IMR-90 (cell line): ENCODE data around the gene PCBP3. TPM values are rescaled to one million over a fixed set of nuclear protein-coding genes. Genes with fewer than 3 reads are reported as not detected.

Experiments used
- ATAC-seq: fragments of 200-7000 bp; cut with Tn5 transposase; 2 replicates; pipeline ENCODE4 v1.9.1; 2020; ENCODE audit warnings: low read depth, mild to moderate bottlenecking, moderate library complexity
- BruUV-seq: library from RNA; stranded (reverse); fragments of 400-500 nt; replicated peaks from 2 replicates; lab custom pipeline; 2021; lab: Mats Ljungman, UMichigan
- CTCF ChIA-PET: fragments of 300-600 bp; formaldehyde crosslinking; extraction: SDS; loops from one replicate; lab custom pipeline; 2021; ENCODE audit warnings: antibody characterized with exemption; lab: Yijun Ruan, JAX
- POLR2A ChIA-PET: fragments of 300-600 bp; sonication (Branson Sonifier 250); formaldehyde crosslinking; loops from one replicate; lab custom pipeline; 2022; ENCODE audit warnings: antibody characterized with exemption; ENCODE audit not compliant: unreplicated experiment; lab: Charles Lee
- DNase-seq: peaks from one replicate; pipeline ENCODE4 v3.0.0; 2013
- H2AFZ ChIP-seq: replicated peaks from 2 replicates; pipeline ENCODE3; 2013; ENCODE audit warnings: low read length, mild to moderate bottlenecking; ENCODE audit not compliant: poor library complexity
- H2AK5ac ChIP-seq: 2 replicates; pipeline ENCODE4 v1.6.1; 2013; ENCODE audit warnings: low read depth, low read length, inconsistent platforms
- H2AK9ac ChIP-seq: replicated peaks from 2 replicates; pipeline ENCODE3; 2013; ENCODE audit warnings: mild to moderate bottlenecking, low read depth, low read length, moderate library complexity; ENCODE audit not compliant: poor library complexity
- H2BK120ac ChIP-seq: 2 replicates; pipeline ENCODE4 v1.6.1; 2013; ENCODE audit warnings: low read depth, low read length, inconsistent platforms
- H2BK15ac ChIP-seq: 3 replicates; pipeline ENCODE4 v1.6.1; 2013; ENCODE audit warnings: low read depth, low read length, inconsistent platforms
- H2BK20ac ChIP-seq: 2 replicates; pipeline ENCODE4 v1.6.1; 2013; ENCODE audit warnings: low read depth, mild to moderate bottlenecking, inconsistent platforms, low read length, moderate library complexity
- H2BK5ac ChIP-seq: 2 replicates; pipeline ENCODE4 v1.6.1; 2013; ENCODE audit warnings: mild to moderate bottlenecking, low read depth, low read length, inconsistent platforms; ENCODE audit not compliant: poor library complexity, severe bottlenecking
- H3K14ac ChIP-seq: replicated peaks from 2 replicates; pipeline ENCODE4 v1.6.1; 2013; ENCODE audit warnings: low read depth, low read length, inconsistent platforms
- H3K18ac ChIP-seq: 2 replicates; pipeline ENCODE4 v1.6.1; 2013; ENCODE audit warnings: low read depth, low read length, control low read depth
- H3K23ac ChIP-seq: 2 replicates; pipeline ENCODE4 v1.6.1; 2013; ENCODE audit warnings: low read depth, low read length, inconsistent platforms
- H3K27ac ChIP-seq: 2 replicates; pipeline ENCODE4 v1.5.1; 2013; ENCODE audit warnings: mild to moderate bottlenecking, control low read depth, low read length; ENCODE audit not compliant: insufficient read depth
- H3K27me3 ChIP-seq: 2 replicates; pipeline ENCODE4 v1.6.1; 2013; ENCODE audit warnings: low read length; ENCODE audit not compliant: control insufficient read depth, insufficient read depth
- H3K36me3 ChIP-seq: 2 replicates; pipeline ENCODE4 v1.6.1; 2013; ENCODE audit warnings: low read length, mixed read lengths; ENCODE audit not compliant: control insufficient read depth, insufficient read depth
- H3K4ac ChIP-seq: 2 replicates; pipeline ENCODE4 v1.6.1; 2013; ENCODE audit warnings: low read depth, low read length, inconsistent platforms
- H3K4me1 ChIP-seq: 2 replicates; pipeline ENCODE4 v1.6.1; 2013; ENCODE audit warnings: low read length, mixed read lengths; ENCODE audit not compliant: control insufficient read depth, insufficient read depth
- H3K4me2 ChIP-seq: 2 replicates; pipeline ENCODE4 v1.6.1; 2013; ENCODE audit warnings: low read depth, mild to moderate bottlenecking, control low read depth, low read length, moderate library complexity
- H3K4me3 ChIP-seq: 2 replicates; pipeline ENCODE4 v1.5.1; 2013; ENCODE audit warnings: low read depth, mild to moderate bottlenecking, control low read depth, low read length, moderate library complexity; ENCODE audit not compliant: insufficient read depth
- H3K56ac ChIP-seq: 2 replicates; pipeline ENCODE4 v1.6.1; 2013; ENCODE audit warnings: low read length, inconsistent platforms; ENCODE audit not compliant: insufficient read depth; ENCODE audit errors: extremely low read depth
- H3K79me1 ChIP-seq, 2 experiments: 2 replicates each; pipeline ENCODE4 v1.6.1; 2013; ENCODE audit warnings: low read length in 2 of 2, inconsistent platforms in 1 of 2, low read depth in 1 of 2
- H3K9ac ChIP-seq: 2 replicates; pipeline ENCODE4 v1.6.1; 2013; ENCODE audit warnings: low read depth, low read length, control low read depth
- H3K9me1 ChIP-seq: 2 replicates; pipeline ENCODE4 v1.6.1; 2013; ENCODE audit warnings: low read length, inconsistent platforms; ENCODE audit not compliant: insufficient read depth
- H3K9me3 ChIP-seq: 2 replicates; pipeline ENCODE4 v1.6.1; 2013; ENCODE audit warnings: low read length; ENCODE audit not compliant: control insufficient read depth, insufficient read depth
- H4K20me1 ChIP-seq: 2 replicates; pipeline ENCODE4 v1.6.1; 2013; ENCODE audit warnings: low read length, inconsistent platforms; ENCODE audit not compliant: insufficient read depth
- H4K5ac ChIP-seq: 2 replicates; pipeline ENCODE4 v1.6.1; 2013; ENCODE audit warnings: mild to moderate bottlenecking, low read depth, low read length, control low read depth
- H4K8ac ChIP-seq, 2 experiments: 2 replicates each; pipeline ENCODE4 v1.6.1; 2013; ENCODE audit warnings: low read depth in 2 of 2, low read length in 2 of 2, control low read depth in 1 of 2, inconsistent platforms in 1 of 2
- H4K91ac ChIP-seq: 2 replicates; pipeline ENCODE4 v1.6.1; 2013; ENCODE audit warnings: low read depth, low read length, inconsistent platforms; ENCODE audit not compliant: insufficient read depth
- CEBPB ChIP-seq: IDR thresholded peaks from 2 replicates; pipeline ENCODE4 v1.6.1; 2012; ENCODE audit warnings: low read depth, low read length, improper control_type of control experiment
- CHD1 ChIP-seq: IDR thresholded peaks from 2 replicates; pipeline ENCODE4 v1.6.1; 2012; ENCODE audit warnings: low read depth, low read length, improper control_type of control experiment
- FOS ChIP-seq: fragments of 150-350 bp; IDR thresholded peaks from 2 replicates; pipeline ENCODE4 v1.6.1; 2016; ENCODE audit warnings: low read depth, low read length
- MAZ ChIP-seq: IDR thresholded peaks from 2 replicates; pipeline ENCODE4 v1.6.1; 2012; ENCODE audit warnings: low read depth, mild to moderate bottlenecking, low read length, improper control_type of control experiment, moderate library complexity, borderline replicate concordance
- MXI1 ChIP-seq: IDR thresholded peaks from 2 replicates; pipeline ENCODE4 v1.6.1; 2012; ENCODE audit warnings: low read depth, mild to moderate bottlenecking, low read length, moderate library complexity, borderline replicate concordance
- NFE2L2 ChIP-seq: fragments of 150-350 bp; IDR thresholded peaks from 2 replicates; pipeline ENCODE4 v1.6.1; 2016; ENCODE audit warnings: low read depth, mild to moderate bottlenecking, low read length
- POLR2A ChIP-seq: IDR thresholded peaks from 2 replicates; pipeline ENCODE4 v1.6.1; 2012; ENCODE audit warnings: mild to moderate bottlenecking, low read depth, low read length
- RCOR1 ChIP-seq: IDR thresholded peaks from 2 replicates; pipeline ENCODE4 v1.6.1; 2012; ENCODE audit warnings: mild to moderate bottlenecking, low read length, improper control_type of control experiment; ENCODE audit not compliant: insufficient replicate concordance
- RFX5 ChIP-seq: IDR thresholded peaks from 2 replicates; pipeline ENCODE4 v1.8.0; 2012; ENCODE audit warnings: low read depth, mild to moderate bottlenecking, low read length, moderate library complexity
- SMC3 ChIP-seq: fragments of 150-350 bp; IDR thresholded peaks from 2 replicates; pipeline ENCODE4 v1.6.1; 2016; ENCODE audit warnings: low read depth, mild to moderate bottlenecking, antibody characterized with exemption, low read length, moderate library complexity
- WGBS, 2 experiments: methylation state at CpG; one replicate each; pipeline versions ENCODE4 v1.1.5 to v1.1.7; 2013; ENCODE audit warnings: missing lambda C conversion rate in 2 of 2; ENCODE audit not compliant: insufficient read length in 1 of 2; ENCODE audit errors: extremely low coverage in 2 of 2; 5-methylcytosine and 5-hydroxymethylcytosine counted together
- dilution Hi-C: fragments of 300-500 bp; cut with HindIII; formaldehyde crosslinking; loops from one replicate; pipeline ENCODE4 v1.14.3; 2018; ENCODE audit warnings: low sequenced_read_pairs; ENCODE audit not compliant: unreplicated experiment
- in situ Hi-C: fragments of 300-500 bp; cut with MboI; formaldehyde crosslinking; loops from 3 replicates; pipeline ENCODE4 v1.14.3; 2019; ENCODE audit warnings: low sequenced_read_pairs, inconsistent platforms, mixed read lengths
- intact Hi-C: fragments of 100-400 bp; cut with micrococcal nuclease; formaldehyde crosslinking; loops from 2 replicates; pipeline ENCODE4 v1.10.0; 2022
- polyA plus RNA-seq, 3 experiments: library from polyadenylated mRNA; depleted of rRNA; stranded (reverse); fragments of >200 nt; gene quantifications; 2 replicates each; pipeline ENCODE4 v1.2.3, GENCODE V29; 2012; ENCODE audit warnings: low replicate concordance in 1 of 3
- total RNA-seq: library from RNA; depleted of rRNA; stranded (reverse); fragments of >200 nt; gene quantifications from 2 replicates; pipeline ENCODE4 v1.2.3, GENCODE V29; 2012
- TF ChIP-seq, protein P1 (sequence below): fragments of 150-350 bp; IDR thresholded peaks from 2 replicates; pipeline ENCODE4 v1.6.1; 2016; ENCODE audit warnings: low read depth, mild to moderate bottlenecking, low read length, moderate library complexity, borderline replicate concordance
- TF ChIP-seq, protein P2 (sequence below): fragments of 150-350 bp; IDR thresholded peaks from 2 replicates; pipeline ENCODE4 v1.6.1; 2017; ENCODE audit warnings: mild to moderate bottlenecking, antibody characterized with exemption, low read length, low read depth
- TF ChIP-seq, protein P3 (sequence below): conservative IDR thresholded peaks from 2 replicates; pipeline ENCODE4 v1.5.1; 2012; ENCODE audit warnings: mild to moderate bottlenecking, low read depth, low read length, improper control_type of control experiment

Gene PCBP3
- total and polyA plus RNA-seq, 2 of the 4 experiments (the other 2 are of a cell fraction): 2.9 to 3.9 TPM

DNA sequence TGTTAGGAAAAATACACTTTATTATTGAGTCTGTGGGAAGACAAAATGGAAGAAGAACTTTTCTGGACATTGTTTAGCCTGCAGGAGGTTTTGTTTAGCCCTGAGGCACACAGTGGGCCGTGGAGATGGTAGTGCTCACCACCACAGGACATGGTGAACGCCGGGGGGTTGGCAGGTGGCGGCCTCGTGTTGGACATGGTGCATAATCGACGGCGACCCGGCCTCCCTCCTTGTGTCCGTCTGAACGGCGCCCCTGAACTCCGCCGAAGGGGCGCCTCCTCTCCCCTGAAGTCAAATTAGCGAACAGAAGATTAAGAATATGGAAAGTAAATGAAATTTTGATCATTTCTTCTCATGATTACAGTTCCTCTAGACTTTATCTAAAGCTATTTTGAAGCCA lies 126.4 kb downstream of the PCBP3 start:
- intact Hi-C loops: no loop called here
- Histone ChIP-seq H2AFZ (no peak overlapping the region), H3K9ac (no peak overlapping the region), H3K36me3 (no peaks in the 10 kb centered on the region), H3K23ac (no peak overlapping the region), H3K4ac (no peak overlapping the region), H3K27ac (no peak overlapping the region), H2AK5ac (no peak overlapping the region), H4K20me1 (no peaks in the 10 kb centered on the region), H3K18ac (no peak overlapping the region), H4K91ac (no peak overlapping the region), H3K14ac (no peak overlapping the region), H2BK20ac (no peak overlapping the region), H3K9me3 (no peaks in the 10 kb centered on the region), H3K56ac (no peak overlapping the region), H3K27me3 (no peaks in the 10 kb centered on the region), H3K79me1 (no peaks in the 10 kb centered on the region), H2BK15ac (no peak overlapping the region), H2AK9ac (no peak overlapping the region), H3K4me2 (no peak overlapping the region), H4K5ac (no peak overlapping the region), H3K4me3 (no peak overlapping the region), H3K4me1 (peaks cover 1% of the 10 kb centered on the region), H4K8ac (no peak overlapping the region), H2BK5ac (no peak overlapping the region), H3K9me1 (no peaks in the 10 kb centered on the region), H2BK120ac (no peak overlapping the region)
- ChIA-PET CTCF (no interaction called here), POLR2A (no interaction called here)
- no TSS peak for BruUV-seq
- no peak for ATAC-seq
- DNase-seq: no peak
- WGBS, 2 experiments: no CpG with 5 or more reads among the region's 16 CpGs
- dilution Hi-C loops: no loop called here
- in situ Hi-C loops: no loop called here
- TF ChIP-seq RCOR1 (no peak), POLR2A (no peak), FOS (no peak), CHD1 (no peak), CEBPB (no peak), MXI1 (no peak), RFX5 (no peak), SMC3 (no peak), MAZ (no peak), NFE2L2 (no peak)
- TF ChIP-seq, protein P1, sequence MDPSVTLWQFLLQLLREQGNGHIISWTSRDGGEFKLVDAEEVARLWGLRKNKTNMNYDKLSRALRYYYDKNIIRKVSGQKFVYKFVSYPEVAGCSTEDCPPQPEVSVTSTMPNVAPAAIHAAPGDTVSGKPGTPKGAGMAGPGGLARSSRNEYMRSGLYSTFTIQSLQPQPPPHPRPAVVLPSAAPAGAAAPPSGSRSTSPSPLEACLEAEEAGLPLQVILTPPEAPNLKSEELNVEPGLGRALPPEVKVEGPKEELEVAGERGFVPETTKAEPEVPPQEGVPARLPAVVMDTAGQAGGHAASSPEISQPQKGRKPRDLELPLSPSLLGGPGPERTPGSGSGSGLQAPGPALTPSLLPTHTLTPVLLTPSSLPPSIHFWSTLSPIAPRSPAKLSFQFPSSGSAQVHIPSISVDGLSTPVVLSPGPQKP: no peak
- TF ChIP-seq, protein P2, sequence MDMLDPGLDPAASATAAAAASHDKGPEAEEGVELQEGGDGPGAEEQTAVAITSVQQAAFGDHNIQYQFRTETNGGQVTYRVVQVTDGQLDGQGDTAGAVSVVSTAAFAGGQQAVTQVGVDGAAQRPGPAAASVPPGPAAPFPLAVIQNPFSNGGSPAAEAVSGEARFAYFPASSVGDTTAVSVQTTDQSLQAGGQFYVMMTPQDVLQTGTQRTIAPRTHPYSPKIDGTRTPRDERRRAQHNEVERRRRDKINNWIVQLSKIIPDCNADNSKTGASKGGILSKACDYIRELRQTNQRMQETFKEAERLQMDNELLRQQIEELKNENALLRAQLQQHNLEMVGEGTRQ: no peak
- TF ChIP-seq, protein P3, sequence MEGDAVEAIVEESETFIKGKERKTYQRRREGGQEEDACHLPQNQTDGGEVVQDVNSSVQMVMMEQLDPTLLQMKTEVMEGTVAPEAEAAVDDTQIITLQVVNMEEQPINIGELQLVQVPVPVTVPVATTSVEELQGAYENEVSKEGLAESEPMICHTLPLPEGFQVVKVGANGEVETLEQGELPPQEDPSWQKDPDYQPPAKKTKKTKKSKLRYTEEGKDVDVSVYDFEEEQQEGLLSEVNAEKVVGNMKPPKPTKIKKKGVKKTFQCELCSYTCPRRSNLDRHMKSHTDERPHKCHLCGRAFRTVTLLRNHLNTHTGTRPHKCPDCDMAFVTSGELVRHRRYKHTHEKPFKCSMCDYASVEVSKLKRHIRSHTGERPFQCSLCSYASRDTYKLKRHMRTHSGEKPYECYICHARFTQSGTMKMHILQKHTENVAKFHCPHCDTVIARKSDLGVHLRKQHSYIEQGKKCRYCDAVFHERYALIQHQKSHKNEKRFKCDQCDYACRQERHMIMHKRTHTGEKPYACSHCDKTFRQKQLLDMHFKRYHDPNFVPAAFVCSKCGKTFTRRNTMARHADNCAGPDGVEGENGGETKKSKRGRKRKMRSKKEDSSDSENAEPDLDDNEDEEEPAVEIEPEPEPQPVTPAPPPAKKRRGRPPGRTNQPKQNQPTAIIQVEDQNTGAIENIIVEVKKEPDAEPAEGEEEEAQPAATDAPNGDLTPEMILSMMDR: no peak
